ENCODE data around the gene PVR. TPM values are rescaled to one million over a fixed set of nuclear protein-coding genes. Genes with fewer than 3 reads are reported as not detected.

PVR gene
- polyA plus RNA-seq, 1 of the 3 experiments (the other 2 are of a cell fraction), result 90.8 TPM

DNA sequence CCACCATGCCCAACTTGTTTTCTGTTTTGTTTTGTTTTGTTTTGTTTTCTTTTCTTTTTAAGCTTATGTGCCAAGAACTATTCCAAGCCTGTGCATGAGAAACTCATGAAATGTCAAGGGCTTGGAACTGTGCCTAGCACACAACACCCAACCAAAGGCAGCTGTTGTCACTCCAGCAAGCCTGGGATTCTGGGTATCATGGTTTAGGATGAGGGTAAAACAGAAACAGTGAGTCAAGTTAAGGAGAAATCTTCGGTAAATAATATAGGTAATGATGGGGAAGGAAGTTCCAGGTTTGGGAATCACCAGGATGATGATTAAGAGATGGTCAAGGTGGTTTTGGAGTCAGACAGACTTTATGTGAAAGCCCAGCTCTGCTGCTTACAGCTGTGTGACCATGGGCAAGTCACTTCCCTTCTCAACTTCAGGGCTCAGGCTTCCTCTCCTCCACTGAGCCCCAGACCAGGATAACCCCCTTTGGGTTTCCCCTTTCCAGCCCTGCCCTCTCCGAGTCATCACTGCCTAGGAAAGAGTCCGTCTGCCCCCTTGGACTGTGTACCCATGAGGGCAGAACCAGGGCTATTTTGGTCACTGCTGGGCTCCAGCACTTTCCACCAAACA, 5.0 kb downstream of the PVR start:
- CTCF ChIA-PET, result interaction anchor here (0.9 to 2.6 kb wide), 3 partner anchors 9 to 78 kb away, joined by 3 to 16 read pairs (median 6); no protein-coding TSS in a partner anchor
- no peak overlapping the region for H3K27ac ChIP-seq (ENCODE audit: low read depth in 2 of 2, low read length in 1 of 2)
- H3K9me3 ChIP-seq, result no peaks in the 10 kb centered on the region
- DNase-seq, result no peak
- no peaks in the 10 kb centered on the region for H3K9me2 ChIP-seq
- TF ChIP-seq GABPA (IDR thresholded peaks at IDR 0.05; ENCODE audit: low read depth) (no peak), GATA2 (CRISPR knock-in tag; IDR thresholded peaks at IDR 0.05) (no peak), MXI1 (IDR thresholded peaks at IDR 0.05; ENCODE audit: low read depth, low read length) (no peak), JUND (IDR thresholded peaks at IDR 0.05) (no peak)
- TF ChIP-seq, protein P1, sequence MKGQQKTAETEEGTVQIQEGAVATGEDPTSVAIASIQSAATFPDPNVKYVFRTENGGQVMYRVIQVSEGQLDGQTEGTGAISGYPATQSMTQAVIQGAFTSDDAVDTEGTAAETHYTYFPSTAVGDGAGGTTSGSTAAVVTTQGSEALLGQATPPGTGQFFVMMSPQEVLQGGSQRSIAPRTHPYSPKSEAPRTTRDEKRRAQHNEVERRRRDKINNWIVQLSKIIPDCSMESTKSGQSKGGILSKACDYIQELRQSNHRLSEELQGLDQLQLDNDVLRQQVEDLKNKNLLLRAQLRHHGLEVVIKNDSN (IDR thresholded peaks at IDR 0.05; ENCODE audit: borderline replicate concordance, low read depth), result no peak
- TF ChIP-seq, protein P2, sequence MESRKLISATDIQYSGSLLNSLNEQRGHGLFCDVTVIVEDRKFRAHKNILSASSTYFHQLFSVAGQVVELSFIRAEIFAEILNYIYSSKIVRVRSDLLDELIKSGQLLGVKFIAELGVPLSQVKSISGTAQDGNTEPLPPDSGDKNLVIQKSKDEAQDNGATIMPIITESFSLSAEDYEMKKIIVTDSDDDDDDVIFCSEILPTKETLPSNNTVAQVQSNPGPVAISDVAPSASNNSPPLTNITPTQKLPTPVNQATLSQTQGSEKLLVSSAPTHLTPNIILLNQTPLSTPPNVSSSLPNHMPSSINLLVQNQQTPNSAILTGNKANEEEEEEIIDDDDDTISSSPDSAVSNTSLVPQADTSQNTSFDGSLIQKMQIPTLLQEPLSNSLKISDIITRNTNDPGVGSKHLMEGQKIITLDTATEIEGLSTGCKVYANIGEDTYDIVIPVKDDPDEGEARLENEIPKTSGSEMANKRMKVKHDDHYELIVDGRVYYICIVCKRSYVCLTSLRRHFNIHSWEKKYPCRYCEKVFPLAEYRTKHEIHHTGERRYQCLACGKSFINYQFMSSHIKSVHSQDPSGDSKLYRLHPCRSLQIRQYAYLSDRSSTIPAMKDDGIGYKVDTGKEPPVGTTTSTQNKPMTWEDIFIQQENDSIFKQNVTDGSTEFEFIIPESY (IDR thresholded peaks at IDR 0.05; ENCODE audit: borderline replicate concordance, low read depth), result no peak
- TF ChIP-seq, protein P3, sequence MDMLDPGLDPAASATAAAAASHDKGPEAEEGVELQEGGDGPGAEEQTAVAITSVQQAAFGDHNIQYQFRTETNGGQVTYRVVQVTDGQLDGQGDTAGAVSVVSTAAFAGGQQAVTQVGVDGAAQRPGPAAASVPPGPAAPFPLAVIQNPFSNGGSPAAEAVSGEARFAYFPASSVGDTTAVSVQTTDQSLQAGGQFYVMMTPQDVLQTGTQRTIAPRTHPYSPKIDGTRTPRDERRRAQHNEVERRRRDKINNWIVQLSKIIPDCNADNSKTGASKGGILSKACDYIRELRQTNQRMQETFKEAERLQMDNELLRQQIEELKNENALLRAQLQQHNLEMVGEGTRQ (IDR thresholded peaks at IDR 0.05; ENCODE audit: borderline replicate concordance, low read depth, low read length), result no peak
- H3K9ac ChIP-seq, result no peak overlapping the region
- H3K79me2 ChIP-seq (ENCODE audit: insufficient read depth), result peaks cover 85% of the 10 kb centered on the region
- 75% methylated on average over 3 of the region's 3 CpGs for WGBS (ENCODE audit: low lambda C conversion rate)
- POLR2A ChIA-PET, result no interaction called here
- no peaks in the 10 kb centered on the region for H3K4me1 ChIP-seq (ENCODE audit: control insufficient read depth in 1 of 2, insufficient read depth in 2 of 2, low read depth in 1 of 2, low read length in 1 of 2)
- peaks cover 29 to 45% of the 10 kb centered on the region in 2 experiments for H3K36me3 ChIP-seq (replicated peaks in 1 of 2; ENCODE audit: control insufficient read depth in 1 of 2, insufficient read depth in 2 of 2, low read length in 1 of 2)
- H4K20me1 ChIP-seq (ENCODE audit: insufficient read depth), result peaks cover 31% of the 10 kb centered on the region; the same call in 1 of the 2 replicates
- H3F3A ChIP-seq (replicated peaks; ENCODE audit: insufficient read depth), result no peaks in the 10 kb centered on the region
- H2AFZ ChIP-seq (ENCODE audit: low read depth), result no peak overlapping the region
- no peak overlapping the region for H3K4me3 ChIP-seq (ENCODE audit: low read depth in 2 of 2, low read length in 1 of 2)
- no peaks in the 10 kb centered on the region for H3K27me3 ChIP-seq (ENCODE audit: insufficient read depth)
- H3K4me2 ChIP-seq, result no peak overlapping the region; the same call in 1 of the 2 replicates

DNA sequence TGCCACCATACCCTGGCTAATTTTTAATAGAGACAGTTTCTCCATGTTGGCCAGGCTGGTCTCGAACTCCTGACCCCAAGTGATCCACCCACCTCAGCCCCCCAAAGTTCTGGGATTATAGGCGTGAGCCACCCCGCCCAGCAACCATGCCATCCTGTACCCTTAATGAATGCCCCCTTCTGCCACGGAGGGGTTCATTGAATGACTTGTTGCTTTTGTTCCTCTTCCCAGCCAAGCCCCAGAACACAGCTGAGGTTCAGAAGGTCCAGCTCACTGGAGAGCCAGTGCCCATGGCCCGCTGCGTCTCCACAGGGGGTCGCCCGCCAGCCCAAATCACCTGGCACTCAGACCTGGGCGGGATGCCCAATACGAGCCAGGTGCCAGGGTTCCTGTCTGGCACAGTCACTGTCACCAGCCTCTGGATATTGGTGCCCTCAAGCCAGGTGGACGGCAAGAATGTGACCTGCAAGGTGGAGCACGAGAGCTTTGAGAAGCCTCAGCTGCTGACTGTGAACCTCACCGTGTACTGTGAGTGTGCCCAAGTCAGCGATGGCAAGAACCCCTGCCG, 6.0 kb downstream of the PVR start:
- Histone ChIP-seq H3K4me3 (ENCODE audit: low read depth in 2 of 2, low read length in 1 of 2) (no peak overlapping the region), H3K79me2 (ENCODE audit: insufficient read depth) (peaks cover 76% of the 10 kb centered on the region), H3K9me3 (no peaks in the 10 kb centered on the region), H2AFZ (ENCODE audit: low read depth) (no peak overlapping the region), H3K27me3 (ENCODE audit: insufficient read depth) (no peaks in the 10 kb centered on the region), H3K9ac (no peak overlapping the region), H4K20me1 (ENCODE audit: insufficient read depth) (peaks cover 31% of the 10 kb centered on the region; the same call in 1 of the 2 replicates), H3K36me3 (replicated peaks in 1 of 2; ENCODE audit: control insufficient read depth in 1 of 2, insufficient read depth in 2 of 2, low read length in 1 of 2) (peaks cover 38 to 47% of the 10 kb centered on the region in 2 experiments), H3F3A (replicated peaks; ENCODE audit: insufficient read depth) (no peaks in the 10 kb centered on the region), H3K27ac (ENCODE audit: low read depth in 2 of 2, low read length in 1 of 2) (no peak overlapping the region), H3K4me2 (no peak overlapping the region), H3K4me1 (ENCODE audit: control insufficient read depth in 1 of 2, insufficient read depth in 2 of 2, low read depth in 1 of 2, low read length in 1 of 2) (no peaks in the 10 kb centered on the region), H3K9me2 (no peaks in the 10 kb centered on the region)
- no peak for DNase-seq
- CTCF ChIA-PET, result interaction anchor here (2.6 kb wide), 1 partner anchor 8 kb away, joined by 16 read pairs; no protein-coding TSS in a partner anchor
- WGBS (ENCODE audit: low lambda C conversion rate), result 92% methylated on average over 13 of the region's 15 CpGs
- TF ChIP-seq TEAD4 (IDR thresholded peaks at IDR 0.05; ENCODE audit: borderline replicate concordance, insufficient read depth), result no peak
- TF ChIP-seq, protein P2 (IDR thresholded peaks at IDR 0.05; ENCODE audit: borderline replicate concordance, low read depth), result no peak
- TF ChIP-seq TCF12 (IDR thresholded peaks at IDR 0.05), result no peak
- TF ChIP-seq TAF1 (IDR thresholded peaks at IDR 0.05; ENCODE audit: borderline replicate concordance, low read depth, low read length), result no peak
- TF ChIP-seq RCOR1 (IDR thresholded peaks at IDR 0.05; ENCODE audit: low read length), result no peak
- no peak for TF ChIP-seq RAD21 (IDR thresholded peaks at IDR 0.05; ENCODE audit: low read length)
- TF ChIP-seq EZH2phosphoT487 (IDR thresholded peaks at IDR 0.05; ENCODE audit: borderline replicate concordance, low read depth), result no peak
- TF ChIP-seq FOSL2 (IDR thresholded peaks at IDR 0.05; ENCODE audit: borderline replicate concordance, low read depth), result no peak
- TF ChIP-seq, protein P4, sequence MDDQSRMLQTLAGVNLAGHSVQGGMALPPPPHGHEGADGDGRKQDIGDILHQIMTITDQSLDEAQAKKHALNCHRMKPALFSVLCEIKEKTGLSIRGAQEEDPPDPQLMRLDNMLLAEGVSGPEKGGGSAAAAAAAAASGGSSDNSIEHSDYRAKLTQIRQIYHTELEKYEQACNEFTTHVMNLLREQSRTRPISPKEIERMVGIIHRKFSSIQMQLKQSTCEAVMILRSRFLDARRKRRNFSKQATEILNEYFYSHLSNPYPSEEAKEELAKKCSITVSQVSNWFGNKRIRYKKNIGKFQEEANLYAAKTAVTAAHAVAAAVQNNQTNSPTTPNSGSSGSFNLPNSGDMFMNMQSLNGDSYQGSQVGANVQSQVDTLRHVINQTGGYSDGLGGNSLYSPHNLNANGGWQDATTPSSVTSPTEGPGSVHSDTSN (IDR thresholded peaks at IDR 0.05), result no peak
- no peak for TF ChIP-seq EP300 (IDR thresholded peaks at IDR 0.05; ENCODE audit: borderline replicate concordance in 1 of 2, low read depth in 1 of 2, low read length in 1 of 2)
- POLR2A ChIA-PET, result no interaction called here

Data from SK-N-SH (cell line).